Body of pancreas (tissue), 4 donors: Measurements from ENCODE around the gene MICALL1.

Experiments used
- POLR2A ChIP-seq, 3 donors: fragments of 450-650 bp; IDR thresholded peaks; one replicate each; pipeline ENCODE4 v1.6.1; 2016; ENCODE audit warnings: antibody characterized with exemption in 3 of 3, mild to moderate bottlenecking in 2 of 3
- TF ChIP-seq, protein P1 (sequence below), 7 experiments: fragments of 450-650 bp in 4 of 7; fragments of 200-600 bp in 3 of 7; sonication (generic) in 3 of 7; IDR thresholded peaks; one replicate each; pipeline ENCODE4 v1.5.1; 2016 to 2019; ENCODE audit warnings: antibody characterized with exemption in 7 of 7

DNA sequence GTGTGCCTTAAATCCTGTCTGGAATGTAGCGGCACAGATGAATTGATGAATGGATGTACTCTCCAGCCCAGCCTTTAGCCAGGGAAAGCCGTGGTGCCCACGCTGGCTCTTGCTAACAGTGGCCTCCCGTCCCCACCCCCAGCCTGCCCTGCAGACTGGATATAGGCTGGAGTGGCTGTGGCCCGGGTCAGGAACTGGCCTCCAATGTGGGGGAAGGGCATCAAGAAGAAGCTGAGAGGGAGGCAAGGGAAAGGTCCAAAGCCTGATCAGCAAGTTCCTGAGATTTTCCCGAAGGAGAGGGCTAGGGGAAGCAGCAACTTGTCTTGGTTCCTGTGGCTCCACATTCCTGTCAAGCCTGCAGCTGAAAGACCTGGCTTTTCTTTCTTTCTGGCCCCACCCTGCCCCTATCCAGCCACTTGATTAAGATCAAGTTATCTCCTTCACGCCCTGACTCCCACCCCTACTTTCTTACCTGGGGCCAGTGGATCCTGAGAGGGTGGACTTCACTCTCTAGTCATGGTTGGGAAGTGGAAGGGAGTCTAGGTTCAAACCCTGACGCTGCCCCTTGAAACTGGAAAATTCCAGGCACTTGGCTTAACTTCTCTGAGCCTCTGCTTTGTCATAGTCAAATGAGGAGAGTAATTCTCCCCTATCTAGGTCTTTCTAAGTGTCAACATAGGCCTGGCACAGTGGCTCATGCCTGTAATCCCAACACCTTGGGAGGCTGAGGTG lies 11.0 kb upstream of the MICALL1 start:
- TF ChIP-seq, protein P1, sequence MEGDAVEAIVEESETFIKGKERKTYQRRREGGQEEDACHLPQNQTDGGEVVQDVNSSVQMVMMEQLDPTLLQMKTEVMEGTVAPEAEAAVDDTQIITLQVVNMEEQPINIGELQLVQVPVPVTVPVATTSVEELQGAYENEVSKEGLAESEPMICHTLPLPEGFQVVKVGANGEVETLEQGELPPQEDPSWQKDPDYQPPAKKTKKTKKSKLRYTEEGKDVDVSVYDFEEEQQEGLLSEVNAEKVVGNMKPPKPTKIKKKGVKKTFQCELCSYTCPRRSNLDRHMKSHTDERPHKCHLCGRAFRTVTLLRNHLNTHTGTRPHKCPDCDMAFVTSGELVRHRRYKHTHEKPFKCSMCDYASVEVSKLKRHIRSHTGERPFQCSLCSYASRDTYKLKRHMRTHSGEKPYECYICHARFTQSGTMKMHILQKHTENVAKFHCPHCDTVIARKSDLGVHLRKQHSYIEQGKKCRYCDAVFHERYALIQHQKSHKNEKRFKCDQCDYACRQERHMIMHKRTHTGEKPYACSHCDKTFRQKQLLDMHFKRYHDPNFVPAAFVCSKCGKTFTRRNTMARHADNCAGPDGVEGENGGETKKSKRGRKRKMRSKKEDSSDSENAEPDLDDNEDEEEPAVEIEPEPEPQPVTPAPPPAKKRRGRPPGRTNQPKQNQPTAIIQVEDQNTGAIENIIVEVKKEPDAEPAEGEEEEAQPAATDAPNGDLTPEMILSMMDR (IDR thresholded peaks at IDR 0.05): no peak
- TF ChIP-seq POLR2A (IDR thresholded peaks at IDR 0.05): no peak
